Neural crest cell (in vitro differentiated cells): ENCODE measurements around the gene ZBTB38. TPM values are rescaled to one million over a fixed set of nuclear protein-coding genes. Genes with fewer than 3 reads are reported as not detected.
A peak's percentile ranks its signal among the peaks of the same experiment; 100 is the strongest.

ENCODE experiments used
- DNase-seq: peaks from one replicate; pipeline ENCODE4 v3.0.0; 2021; ENCODE audit warnings: low read depth, mixed read lengths, low spot score
- H3K27ac Mint-ChIP-seq: one replicate; pipeline ENCODE4 v1.8.0; 2021; ENCODE audit warnings: mild to moderate bottlenecking, mixed read lengths; ENCODE audit not compliant: unreplicated experiment
- H3K27me3 Mint-ChIP-seq: 2 replicates; pipeline ENCODE4 v1.8.0; 2021; ENCODE audit warnings: low read depth, mild to moderate bottlenecking, mixed read lengths
- H3K36me3 Mint-ChIP-seq: 2 replicates; pipeline ENCODE4 v1.8.0; 2021; ENCODE audit warnings: low read depth, mild to moderate bottlenecking, mixed read lengths
- H3K4me1 Mint-ChIP-seq: 2 replicates; pipeline ENCODE4 v1.8.0; 2021; ENCODE audit warnings: mixed read lengths
- H3K4me3 Mint-ChIP-seq: one replicate; pipeline ENCODE4 v1.8.0; 2021; ENCODE audit warnings: mild to moderate bottlenecking, mixed read lengths
- H3K9me3 Mint-ChIP-seq: 2 replicates; pipeline ENCODE4 v1.8.0; 2021; ENCODE audit warnings: mixed read lengths
- CTCF ChIP-seq: fragments of 200-600 bp; sonication (generic); conservative IDR thresholded peaks from 2 replicates; pipeline ENCODE4 v1.5.0; 2021; ENCODE audit warnings: antibody characterized with exemption, mild to moderate bottlenecking
- total RNA-seq: library from RNA; stranded (reverse); gene quantifications from 2 replicates; pipeline ENCODE4 v1.2.1, GENCODE V29; 2021

The ZBTB38 gene
- total RNA-seq, 1 donor from 2014 or later, result 27.9 TPM

GRCh38 chr3:141409940-141410241 is 41.6 kb downstream of the ZBTB38 start:
- DNase-seq, result no peak
- H3K27ac Mint-ChIP-seq, result peak overlapping the region; percentile 90
- H3K9me3 Mint-ChIP-seq, result no peaks in the 10 kb centered on the region
- peaks cover 10% of the 10 kb centered on the region for H3K36me3 Mint-ChIP-seq
- no peak for TF ChIP-seq CTCF
- no peak overlapping the region for H3K4me3 Mint-ChIP-seq
- H3K27me3 Mint-ChIP-seq, result no peaks in the 10 kb centered on the region
- peaks cover 32% of the 10 kb centered on the region for H3K4me1 Mint-ChIP-seq

DNA sequence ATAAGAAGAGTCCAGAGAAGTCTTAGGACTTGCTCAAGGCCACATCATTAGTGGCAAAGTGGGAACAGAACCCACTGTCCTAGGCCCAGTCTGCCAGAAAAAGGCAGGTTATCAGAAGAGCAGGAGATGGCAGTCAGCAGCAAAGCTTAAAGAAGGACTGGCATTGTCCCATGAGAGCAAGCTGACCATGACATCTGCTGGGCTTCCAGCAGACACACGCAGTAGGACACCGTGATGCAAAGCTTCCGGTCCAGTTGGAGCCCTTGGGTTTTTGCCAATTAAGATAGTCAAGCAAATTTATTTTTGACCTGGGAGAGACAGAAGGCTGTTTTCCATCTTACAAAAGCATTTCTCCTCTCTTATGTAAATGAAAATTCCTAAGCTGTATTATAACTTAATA is 42.1 kb downstream of the ZBTB38 start:
- Mint-ChIP-seq H3K4me1 (peaks cover 35% of the 10 kb centered on the region), H3K9me3 (no peaks in the 10 kb centered on the region), H3K27ac (no peak overlapping the region), H3K36me3 (peaks cover 12% of the 10 kb centered on the region), H3K27me3 (no peaks in the 10 kb centered on the region), H3K4me3 (no peak overlapping the region)
- DNase-seq, result no peak
- no peak for TF ChIP-seq CTCF

GRCh38 chr3:141410846-141411245 is 42.5 kb downstream of the ZBTB38 start:
- Mint-ChIP-seq H3K9me3 (no peaks in the 10 kb centered on the region), H3K27ac (no peak overlapping the region), H3K36me3 (peaks cover 12% of the 10 kb centered on the region), H3K4me1 (peaks cover 37% of the 10 kb centered on the region), H3K4me3 (no peak overlapping the region), H3K27me3 (no peaks in the 10 kb centered on the region)
- TF ChIP-seq CTCF, result no peak
- DNase-seq, result no peak

GRCh38 chr3:141411251-141411771 is 43.0 kb downstream of the ZBTB38 start:
- Mint-ChIP-seq H3K4me3 (no peak overlapping the region), H3K4me1 (peaks cover 39% of the 10 kb centered on the region), H3K36me3 (peaks cover 11% of the 10 kb centered on the region), H3K27ac (no peak overlapping the region), H3K27me3 (no peaks in the 10 kb centered on the region), H3K9me3 (no peaks in the 10 kb centered on the region)
- DNase-seq, result no peak
- no peak for TF ChIP-seq CTCF

- Mint-ChIP-seq H3K27me3 (no peaks in the 10 kb centered on the region), H3K4me1 (peaks cover 39% of the 10 kb centered on the region), H3K9me3 (no peaks in the 10 kb centered on the region), H3K4me3 (peak overlapping the region; percentile 68), H3K27ac (peak overlapping the region; percentile 94), H3K36me3 (peaks cover 11% of the 10 kb centered on the region)
- DNase-seq, result peak; percentile 12
- no peak for TF ChIP-seq CTCF
Measured at GRCh38 chr3:141412087-141412935, 44.0 kb downstream of the ZBTB38 start.
